Stimulated activated CD8-positive, alpha-beta memory T cell treated with anti-CD3 and anti-CD28 coated beads, Interleukin-7, amount 100 ng/mL, for 4 hours (primary cell): ENCODE data around the gene SHROOM3.

Source experiments
- DNase-seq, 2 donors: peaks; one replicate each; pipeline ENCODE4 v3.0.0-alpha.2; 2020; ENCODE audit warnings: low read depth in 2 of 2

Gene SHROOM3

DNA sequence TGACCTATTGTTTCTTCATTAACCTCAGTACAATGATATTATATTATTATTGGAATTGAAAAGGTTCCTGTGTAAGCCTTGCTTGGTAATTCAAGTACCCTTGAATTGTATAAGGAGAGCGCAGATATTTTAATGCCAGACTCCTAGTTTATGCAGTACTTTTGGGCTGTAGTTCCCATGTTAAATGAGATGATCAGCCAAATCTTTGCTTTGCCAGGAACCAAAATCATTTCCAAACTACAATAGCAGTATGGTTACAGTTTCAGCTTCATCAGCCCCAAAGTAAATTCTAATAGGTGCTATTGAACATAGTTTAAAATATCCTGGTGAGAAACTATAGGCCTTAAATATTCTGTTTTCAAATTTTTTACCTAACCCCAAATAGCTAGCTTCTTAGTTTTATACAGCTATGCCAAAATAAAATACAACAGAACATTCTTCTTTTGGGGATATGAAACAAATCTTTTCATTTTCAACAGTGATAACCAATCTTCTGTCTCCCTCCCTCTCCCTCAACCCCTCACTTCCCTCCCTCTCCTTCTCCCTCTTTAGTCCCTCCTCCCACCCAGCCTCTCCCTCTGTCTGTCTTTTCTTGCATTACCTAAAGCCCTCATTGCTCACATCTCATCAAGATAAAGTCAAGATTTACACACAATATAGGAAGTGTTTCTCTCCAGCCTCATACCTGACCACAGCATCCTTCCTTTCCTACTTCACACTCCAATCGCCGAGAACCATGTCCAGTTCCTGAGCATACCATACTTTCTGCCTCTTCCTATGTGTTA, 190.1 kb downstream of the SHROOM3 start:
- DNase-seq, result no peak

GRCh38 chr4:76626686-76627465, 191.8 kb downstream of the SHROOM3 start:
- no peak for DNase-seq

DNA sequence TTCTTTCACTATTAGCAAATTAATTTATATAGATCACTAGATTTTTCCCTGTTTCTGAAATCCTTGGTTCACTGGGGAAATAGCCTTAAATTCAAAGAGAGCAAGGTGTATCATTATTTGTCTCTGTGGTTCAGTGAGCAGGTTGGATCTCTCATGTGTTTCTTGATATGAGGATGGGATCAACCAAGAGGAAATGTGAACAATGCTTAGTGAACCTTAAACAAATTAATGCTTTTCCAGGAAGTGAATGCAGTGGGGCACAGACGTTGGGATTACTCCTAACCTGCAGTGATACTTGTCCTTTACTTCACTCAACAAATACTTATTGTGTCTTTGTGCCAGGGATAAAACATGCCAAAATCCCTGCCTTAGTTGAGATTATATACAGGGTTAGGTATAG, 193.2 kb downstream of the SHROOM3 start:
- DNase-seq, result no peak

DNA sequence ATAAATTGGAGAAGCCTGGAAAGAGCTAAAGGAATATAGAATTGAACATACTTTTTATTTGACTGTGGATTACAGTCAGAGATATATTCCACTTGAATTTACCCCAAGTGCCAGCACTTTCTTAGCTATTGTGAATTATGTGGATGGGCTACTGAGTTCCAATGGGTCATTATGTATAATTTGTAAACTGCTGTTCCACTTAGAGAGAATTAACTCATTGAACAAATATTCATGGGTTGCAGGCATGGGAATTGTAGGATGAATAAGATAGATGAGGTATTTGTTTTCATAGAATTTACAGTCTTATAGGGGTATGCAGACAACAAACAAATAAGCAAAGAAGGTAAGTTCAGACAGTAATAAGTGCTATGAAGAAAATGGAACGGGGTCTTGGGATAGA, 195.7 kb downstream of the SHROOM3 start:
- no peak for DNase-seq

DNA sequence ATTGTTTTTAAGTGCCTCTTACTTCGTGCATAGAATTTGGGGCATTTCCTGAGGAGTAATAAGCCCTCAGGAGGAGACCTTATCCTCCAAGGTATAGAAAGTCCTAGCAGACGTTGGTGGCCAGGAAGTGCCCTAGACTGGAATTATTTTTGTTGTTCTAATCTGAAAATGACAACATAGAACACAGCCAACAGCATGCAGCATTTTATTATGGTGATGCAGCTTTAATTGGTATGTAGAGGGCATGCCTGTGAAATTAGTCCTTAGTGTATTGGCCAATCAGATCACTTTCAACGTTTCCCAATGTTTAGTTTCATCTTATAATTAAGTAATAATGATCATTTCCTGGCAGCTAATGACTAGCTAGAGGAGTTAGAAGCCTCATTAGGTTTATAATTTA, 199.2 kb downstream of the SHROOM3 start:
- DNase-seq, result no peak

DNA sequence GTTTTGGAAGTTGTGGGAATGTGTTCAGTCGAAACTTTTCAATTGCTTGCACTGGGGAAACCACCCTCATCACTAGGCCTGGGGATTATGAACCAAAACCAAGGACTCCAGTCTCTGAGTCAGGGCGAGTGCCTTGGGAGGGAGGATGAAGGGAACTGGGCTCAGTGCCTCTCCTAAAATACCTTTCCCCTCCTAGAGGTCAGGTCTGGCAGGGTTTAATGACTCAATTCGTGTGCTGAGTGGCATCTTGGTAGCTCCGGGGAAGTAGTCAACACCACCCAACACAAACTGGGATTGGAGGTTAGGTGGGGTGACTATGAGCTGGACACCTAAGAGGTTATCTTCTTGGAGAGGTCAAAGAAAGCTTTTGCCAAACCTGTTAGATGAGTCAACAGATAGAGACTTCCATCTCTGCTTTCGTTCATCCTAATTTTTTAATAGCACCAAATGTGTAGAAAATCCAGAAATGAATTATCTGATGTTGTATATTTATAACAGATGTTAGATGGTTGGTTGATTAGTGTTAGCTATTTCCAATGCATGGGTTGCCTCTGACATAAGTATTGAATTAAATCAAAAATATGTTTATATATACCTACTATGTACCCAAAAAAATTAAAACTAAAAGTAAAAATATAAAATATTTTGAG, 202.8 kb downstream of the SHROOM3 start:
- no peak for DNase-seq

DNA sequence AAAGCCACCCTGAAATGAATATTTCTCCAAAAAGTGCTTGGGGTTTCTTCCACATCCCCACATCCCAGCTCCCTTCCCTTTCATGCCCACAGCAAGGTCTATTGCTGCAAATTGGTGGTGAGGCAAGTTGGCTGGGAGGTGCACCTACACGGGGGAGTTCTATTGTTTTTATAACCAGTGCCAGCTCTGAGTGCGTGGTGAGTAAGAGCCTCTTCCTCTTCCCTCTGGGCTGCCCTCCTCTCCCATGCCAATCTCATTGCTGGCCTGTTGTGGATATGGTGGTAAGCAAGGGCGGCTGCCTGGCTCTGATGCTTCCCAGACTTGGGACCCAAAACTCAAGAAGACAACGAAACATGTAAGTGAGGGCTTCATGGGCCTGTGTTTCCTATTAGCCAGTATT, 204.3 kb downstream of the SHROOM3 start:
- no peak for DNase-seq

DNA sequence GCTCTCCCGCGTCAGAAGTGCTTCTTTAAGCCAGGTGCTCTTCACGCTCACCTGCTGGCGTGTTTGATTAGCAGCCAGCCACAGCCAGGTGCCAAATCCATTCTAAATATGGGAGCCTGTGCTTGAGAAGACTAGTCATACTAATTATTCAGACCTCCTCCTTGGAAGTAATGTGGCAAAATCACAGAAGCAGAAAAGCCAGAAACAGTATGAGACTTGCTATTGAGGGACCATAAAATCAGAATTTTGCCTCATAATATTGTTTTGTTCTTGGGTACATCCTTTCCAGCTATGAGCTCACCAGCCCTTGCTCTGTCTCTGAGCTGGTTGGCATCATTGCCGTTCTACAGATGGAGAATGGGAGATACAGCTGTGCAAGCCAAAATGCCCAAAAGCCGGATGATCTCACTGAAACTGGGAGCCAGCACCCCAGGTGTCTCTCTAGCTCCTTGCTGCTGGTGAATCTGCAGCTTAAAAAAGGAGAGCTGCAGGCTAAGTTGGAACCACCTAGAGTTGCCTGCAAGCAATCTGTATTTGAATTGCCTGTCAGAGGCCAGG, 205.4 kb downstream of the SHROOM3 start:
- DNase-seq, result no peak

DNA sequence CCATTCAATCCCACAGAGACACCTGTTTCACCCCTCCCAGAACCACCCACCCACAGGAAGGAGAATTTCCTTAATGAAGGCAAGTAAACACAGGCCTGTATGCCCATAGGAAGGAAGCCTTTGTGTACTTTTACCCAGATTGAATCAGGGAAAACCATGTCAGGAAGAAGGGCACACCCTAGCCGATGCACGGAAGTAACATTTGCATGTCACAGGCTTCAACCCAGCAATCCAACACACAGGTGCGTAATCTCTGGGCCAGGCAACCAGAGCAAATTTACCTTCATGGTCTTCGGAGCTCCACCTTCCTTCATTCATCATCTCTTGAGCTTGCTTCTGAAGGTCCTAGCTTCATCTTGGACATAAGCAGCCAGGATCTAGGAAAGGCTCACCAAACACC, 206.3 kb downstream of the SHROOM3 start:
- DNase-seq, result no peak

DNA sequence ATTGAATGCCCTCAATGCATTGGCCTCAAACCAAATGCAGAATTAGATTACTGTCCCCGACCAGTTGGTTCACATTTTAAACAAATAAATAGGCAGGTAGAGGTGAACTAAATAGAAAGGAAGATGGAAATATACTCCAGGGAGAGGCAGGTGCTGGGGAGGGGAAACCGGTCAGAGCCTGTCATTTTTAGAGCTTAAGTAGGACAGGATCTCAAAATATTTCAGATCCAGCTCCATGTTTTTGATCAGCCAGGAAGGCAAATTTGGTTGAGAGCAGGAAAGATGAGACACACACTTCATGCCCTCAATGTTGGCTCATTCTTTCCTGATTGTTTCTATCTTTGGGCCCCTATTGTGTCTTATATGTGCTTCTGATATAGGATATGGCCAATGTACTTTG, 206.7 kb downstream of the SHROOM3 start:
- no peak for DNase-seq

GRCh38 chr4:76644831-76645485, 209.9 kb downstream of the SHROOM3 start:
- no peak for DNase-seq

DNA sequence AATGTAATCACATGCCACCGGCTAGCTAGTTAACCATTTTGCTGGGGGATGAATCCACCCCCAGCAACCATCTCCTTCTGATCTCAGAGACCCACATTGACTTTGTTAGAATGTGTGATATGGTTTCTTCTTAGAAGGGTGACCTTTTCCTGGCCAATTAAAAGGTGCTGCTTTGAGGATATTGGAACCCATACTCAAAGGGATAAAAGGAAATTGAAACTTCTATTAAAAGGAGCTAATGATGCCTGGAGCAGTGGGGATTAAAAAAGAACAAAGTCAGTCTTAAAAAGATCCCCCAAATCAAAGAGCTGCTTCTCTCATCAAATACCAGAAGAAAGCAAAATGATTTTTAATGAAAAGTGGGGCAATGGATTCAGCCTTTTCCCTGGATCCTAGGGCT, 214.1 kb downstream of the SHROOM3 start:
- DNase-seq, result no peak

- no peak for DNase-seq
Measured at GRCh38 chr4:76651616-76652015, 216.6 kb downstream of the SHROOM3 start.

GRCh38 chr4:76652389-76652788, 217.4 kb downstream of the SHROOM3 start:
- no peak for DNase-seq

DNA sequence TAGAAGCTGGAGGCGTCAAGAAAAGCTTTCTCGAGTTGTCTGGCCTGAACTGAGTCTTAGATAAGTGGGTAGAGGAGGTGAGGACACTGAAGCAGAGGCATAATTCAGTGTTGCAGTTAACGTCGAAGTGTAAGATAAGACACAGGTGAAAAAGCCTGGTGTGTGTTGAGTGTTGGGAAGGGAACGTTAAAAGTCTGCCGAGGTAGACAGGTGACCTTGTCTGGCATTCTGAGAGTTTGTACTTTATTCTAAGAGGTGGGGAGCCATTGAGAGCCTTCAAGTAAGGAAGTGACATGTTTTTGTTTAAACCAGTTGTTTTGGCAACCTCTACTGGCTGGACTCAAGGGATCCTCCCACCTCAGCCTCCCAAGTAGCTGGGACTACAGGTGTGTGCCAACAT, 219.1 kb downstream of the SHROOM3 start:
- DNase-seq, result no peak

DNA sequence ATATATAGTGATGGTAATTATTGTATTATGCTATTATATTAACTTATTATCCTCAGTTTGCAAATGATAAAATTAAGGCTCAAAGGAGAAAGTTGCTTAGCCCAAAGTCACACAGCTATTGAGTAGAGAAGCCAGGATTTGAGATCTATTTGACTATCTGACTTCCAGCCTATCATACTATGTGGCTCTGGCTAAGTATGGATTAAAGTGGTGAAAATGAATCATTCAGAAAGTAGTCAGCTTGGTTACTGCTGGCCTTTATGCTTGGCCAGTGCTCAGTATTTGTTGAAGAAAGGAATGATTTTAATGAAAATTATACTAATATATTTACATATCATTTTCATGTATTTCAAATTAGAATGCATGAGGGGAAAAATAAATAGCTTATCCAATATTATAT, 219.8 kb downstream of the SHROOM3 start:
- no peak for DNase-seq

- no peak for DNase-seq
Measured at GRCh38 chr4:76655566-76656479, 220.8 kb downstream of the SHROOM3 start.

GRCh38 chr4:76657443-76657842, 222.4 kb downstream of the SHROOM3 start:
- DNase-seq, result no peak

DNA sequence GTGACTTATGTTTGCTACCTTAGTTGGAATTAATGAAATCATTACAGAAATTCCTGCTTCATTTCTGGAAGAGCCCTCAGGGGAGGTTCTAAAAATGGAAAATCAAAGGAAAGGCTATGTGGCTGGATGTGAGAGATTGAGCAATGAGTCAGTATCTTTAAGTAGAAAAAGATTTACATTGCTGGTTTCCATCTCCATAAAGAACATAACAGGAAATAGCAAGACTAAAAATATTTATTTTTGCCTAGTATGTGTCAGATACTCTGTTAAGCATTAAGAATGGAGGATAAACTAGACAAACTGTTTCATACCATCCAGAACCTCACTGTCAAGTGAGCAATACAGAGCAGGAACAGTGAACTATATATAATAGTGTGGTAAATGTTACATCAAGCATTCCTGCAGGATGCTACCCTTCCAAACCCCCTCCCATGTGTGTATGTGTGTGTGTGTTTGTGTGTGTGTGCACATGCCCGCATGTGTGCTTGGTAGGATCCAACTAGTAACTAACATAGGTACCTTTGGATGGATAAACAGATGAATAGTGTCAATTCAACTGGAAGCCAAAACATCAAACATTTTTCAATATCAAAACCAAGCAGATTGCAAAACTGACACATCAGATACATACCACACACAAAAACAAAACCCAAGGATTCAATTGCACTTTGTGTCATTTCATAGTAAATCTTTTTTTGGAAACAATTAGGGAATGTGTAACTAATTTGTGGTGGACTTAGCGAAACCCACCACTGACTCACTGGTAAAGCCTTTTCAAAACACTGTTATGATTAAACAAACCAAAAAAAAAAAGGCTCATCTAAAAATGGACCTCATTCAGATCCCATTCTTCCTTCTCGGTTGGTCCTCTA, 223.4 kb downstream of the SHROOM3 start:
- DNase-seq, result no peak

DNA sequence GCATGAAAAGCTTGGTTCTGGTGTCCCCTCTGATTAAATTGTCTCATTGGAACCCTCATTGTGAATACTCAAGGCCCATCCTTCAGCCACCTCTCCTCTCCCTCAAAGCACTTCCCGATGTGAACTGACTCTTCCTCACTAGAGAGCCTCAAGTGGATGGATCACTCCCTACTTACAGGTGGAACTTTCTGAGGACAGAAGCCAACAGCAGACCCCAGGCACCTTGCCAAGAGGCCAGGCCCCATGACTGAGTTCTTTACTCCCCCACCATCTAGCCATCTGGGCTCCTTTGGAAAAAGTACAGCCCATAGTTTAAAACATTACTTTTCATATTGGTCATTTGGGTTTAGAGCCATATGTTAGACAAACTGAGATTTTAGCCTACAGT, 224.1 kb downstream of the SHROOM3 start:
- no peak for DNase-seq
